Cardiac fibroblast (primary cell): Measurements from ENCODE around the gene TTN.

Experiments used
- DNase-seq, 2 donors: peaks; one replicate each; pipeline versions ENCODE4 v3.0.0 to v3.0.0-alpha.2; 2010; ENCODE audit warnings: low read depth in 2 of 2
- H3K4me3 ChIP-seq, 2 donors: replicated peaks in 1 of 2; 1 replicate in 1 of 2; 2 replicates in 1 of 2; pipeline ENCODE4 v1.5.1; 2011; ENCODE audit warnings: low read depth in 2 of 2, low read length in 2 of 2, mild to moderate bottlenecking in 2 of 2, moderate library complexity in 1 of 2
- TF ChIP-seq, protein P1 (sequence below): IDR thresholded peaks from one replicate; pipeline ENCODE4 v1.5.1; 2011; ENCODE audit warnings: low read depth, mild to moderate bottlenecking, low read length, inconsistent platforms

Gene TTN

GRCh38 chr2:178819992-178820391 lies 12.8 kb upstream of the TTN start:
- DNase-seq: peak in 1 of 2 donors; percentile 18
- TF ChIP-seq, protein P1, sequence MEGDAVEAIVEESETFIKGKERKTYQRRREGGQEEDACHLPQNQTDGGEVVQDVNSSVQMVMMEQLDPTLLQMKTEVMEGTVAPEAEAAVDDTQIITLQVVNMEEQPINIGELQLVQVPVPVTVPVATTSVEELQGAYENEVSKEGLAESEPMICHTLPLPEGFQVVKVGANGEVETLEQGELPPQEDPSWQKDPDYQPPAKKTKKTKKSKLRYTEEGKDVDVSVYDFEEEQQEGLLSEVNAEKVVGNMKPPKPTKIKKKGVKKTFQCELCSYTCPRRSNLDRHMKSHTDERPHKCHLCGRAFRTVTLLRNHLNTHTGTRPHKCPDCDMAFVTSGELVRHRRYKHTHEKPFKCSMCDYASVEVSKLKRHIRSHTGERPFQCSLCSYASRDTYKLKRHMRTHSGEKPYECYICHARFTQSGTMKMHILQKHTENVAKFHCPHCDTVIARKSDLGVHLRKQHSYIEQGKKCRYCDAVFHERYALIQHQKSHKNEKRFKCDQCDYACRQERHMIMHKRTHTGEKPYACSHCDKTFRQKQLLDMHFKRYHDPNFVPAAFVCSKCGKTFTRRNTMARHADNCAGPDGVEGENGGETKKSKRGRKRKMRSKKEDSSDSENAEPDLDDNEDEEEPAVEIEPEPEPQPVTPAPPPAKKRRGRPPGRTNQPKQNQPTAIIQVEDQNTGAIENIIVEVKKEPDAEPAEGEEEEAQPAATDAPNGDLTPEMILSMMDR: no peak
- H3K4me3 ChIP-seq: no peak overlapping the region

- TF ChIP-seq, protein P1: no peak
- peak in 1 of 2 donors; percentile 26 for DNase-seq
- no peak overlapping the region for H3K4me3 ChIP-seq
These were observed 12.1 kb upstream of the TTN start for GRCh38 chr2:178819147-178819875.

DNA sequence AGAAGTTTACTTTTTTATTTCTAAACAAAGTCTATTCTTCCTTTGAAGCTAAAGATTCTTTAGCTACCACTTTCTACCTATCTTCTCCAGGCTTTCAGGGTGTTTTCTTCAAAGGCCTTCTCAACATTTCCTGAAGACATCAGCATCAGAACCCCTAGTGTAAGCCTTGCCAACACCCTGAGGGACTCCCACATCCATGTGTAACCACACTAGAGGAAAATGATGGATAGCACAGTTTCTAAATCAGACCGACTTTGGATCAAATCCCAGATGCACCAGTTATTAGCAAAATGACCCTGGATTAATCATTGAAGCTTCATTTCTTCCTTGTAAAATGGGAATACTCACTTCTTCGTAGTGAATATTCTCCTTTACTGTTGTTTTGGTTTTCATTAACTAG lies 4.7 kb upstream of the TTN start:
- TF ChIP-seq, protein P1: no peak
- no peak overlapping the region for H3K4me3 ChIP-seq
- DNase-seq: no peak

DNA sequence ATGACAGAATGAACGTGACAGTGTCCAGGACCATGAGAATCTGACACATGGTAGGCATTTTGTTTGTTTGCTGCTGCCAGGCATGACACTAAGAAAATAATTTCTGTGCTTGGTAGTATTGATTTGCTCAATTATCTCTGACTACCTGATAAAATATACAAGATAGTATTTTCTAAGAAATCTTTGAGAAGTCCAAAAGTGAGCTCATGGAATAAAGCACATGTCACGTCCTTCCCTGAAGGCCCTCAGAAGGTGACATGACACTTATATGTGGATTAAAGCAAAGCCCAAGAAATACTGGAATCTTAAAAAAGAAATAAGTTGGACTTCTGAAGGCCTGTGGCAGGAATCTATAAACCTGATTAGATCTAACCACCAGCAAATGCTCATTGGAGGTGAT lies 3.8 kb upstream of the TTN start:
- H3K4me3 ChIP-seq: no peak overlapping the region
- DNase-seq: no peak
- TF ChIP-seq, protein P1: no peak

- TF ChIP-seq, protein P1: no peak
- no peak for DNase-seq
- H3K4me3 ChIP-seq: no peak overlapping the region
These were observed 3.2 kb upstream of the TTN start for GRCh38 chr2:178810422-178810821.

DNA sequence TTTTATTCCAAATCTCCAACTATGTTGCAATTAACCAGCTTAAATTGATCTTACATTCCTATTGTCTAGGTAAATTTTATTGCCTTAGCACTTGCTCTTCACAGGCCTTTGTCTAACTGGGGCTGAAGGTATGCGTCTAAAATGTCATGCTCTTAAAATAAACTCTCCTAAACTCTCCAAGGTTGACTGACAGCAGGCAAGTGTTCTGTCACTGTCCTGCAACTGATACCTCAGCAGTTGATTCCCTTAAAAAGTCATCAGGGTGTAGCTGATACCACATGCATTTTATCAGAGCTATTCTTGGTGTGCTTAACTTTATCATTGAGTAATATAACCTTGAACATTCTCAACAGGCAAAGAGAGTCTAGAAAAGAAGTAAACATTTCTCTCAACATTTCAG lies 680 bp downstream of the TTN start:
- TF ChIP-seq, protein P1: no peak
- no peak overlapping the region for H3K4me3 ChIP-seq
- DNase-seq: no peak

DNA sequence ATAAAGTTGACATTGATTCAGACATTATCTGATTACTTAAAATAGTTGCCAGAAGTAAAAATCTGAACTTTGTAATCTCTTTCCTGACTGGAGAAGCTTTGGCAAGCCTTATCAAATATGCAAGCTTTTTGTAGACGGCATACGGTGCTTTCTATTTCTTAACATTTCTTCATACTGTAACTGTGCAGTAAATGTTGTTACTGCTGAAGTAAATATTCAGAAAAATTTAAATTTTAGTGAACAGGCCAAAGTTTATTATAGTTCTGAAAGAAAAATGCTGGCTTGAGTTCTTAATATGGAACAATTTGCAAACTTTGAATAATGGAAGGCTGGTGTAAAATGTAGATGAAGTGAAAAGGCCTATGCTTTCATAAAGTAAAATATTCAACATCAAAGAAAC lies 1.8 kb downstream of the TTN start:
- DNase-seq: no peak
- no peak overlapping the region for H3K4me3 ChIP-seq
- TF ChIP-seq, protein P1: no peak
